K562 treated with DMSO at 1 percent for 4 hours (cell line): ENCODE measurements around the gene C1QTNF2. TPM values are rescaled to one million over a fixed set of nuclear protein-coding genes. Genes with fewer than 3 reads are reported as not detected.

ENCODE experiments used
- total RNA-seq: library from RNA; unstranded; fragments of 300-600 nt; gene quantifications from 2 replicates; pipeline ENCODE4 v1.2.3, GENCODE V29; 2022; ENCODE audit not compliant: insufficient read depth

C1QTNF2 gene, protein sequence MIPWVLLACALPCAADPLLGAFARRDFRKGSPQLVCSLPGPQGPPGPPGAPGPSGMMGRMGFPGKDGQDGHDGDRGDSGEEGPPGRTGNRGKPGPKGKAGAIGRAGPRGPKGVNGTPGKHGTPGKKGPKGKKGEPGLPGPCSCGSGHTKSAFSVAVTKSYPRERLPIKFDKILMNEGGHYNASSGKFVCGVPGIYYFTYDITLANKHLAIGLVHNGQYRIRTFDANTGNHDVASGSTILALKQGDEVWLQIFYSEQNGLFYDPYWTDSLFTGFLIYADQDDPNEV
- total RNA-seq, result not detected in 2 replicates

DNA sequence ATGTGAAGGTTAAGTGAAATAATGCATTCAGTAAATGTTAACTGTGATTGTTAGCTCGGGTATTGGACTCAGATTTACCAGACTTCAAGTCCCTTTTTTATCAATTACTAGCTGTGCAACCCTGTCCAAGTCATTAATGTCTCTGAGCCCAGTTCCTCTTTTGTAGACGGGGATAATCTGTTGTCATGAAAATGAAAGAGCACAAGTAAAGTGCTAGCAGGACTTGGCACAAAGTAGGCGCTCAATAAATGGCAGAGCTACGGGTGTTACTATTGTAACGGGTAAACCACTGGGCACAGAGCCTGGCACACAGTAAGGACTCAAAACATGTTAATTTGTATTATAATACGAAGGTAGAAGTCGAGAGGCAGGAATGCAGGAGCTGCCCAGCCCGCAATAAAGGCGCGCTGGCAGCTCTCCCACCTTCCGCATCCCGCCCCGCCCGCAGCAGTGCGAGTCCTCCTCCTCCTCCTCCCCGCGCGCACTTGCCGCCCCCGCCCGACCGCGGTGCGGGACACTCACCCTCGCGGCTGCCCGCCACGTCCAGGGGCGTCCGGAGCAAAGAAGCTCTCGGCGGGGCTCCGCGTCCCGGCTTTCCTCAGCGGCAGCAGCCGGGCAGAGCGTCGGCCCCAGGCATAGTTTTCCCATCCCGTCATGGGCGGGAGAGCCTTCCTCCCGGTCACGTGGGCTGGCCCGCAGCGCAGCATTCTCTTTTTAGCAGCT lies at the start of gene C1QTNF2:
Gene C1QTNF2, minus strand, starts transcription at position 637 of the 723 bp plus-strand sequence. CDS start 15,615 bp downstream, outside the sequence.

DNA sequence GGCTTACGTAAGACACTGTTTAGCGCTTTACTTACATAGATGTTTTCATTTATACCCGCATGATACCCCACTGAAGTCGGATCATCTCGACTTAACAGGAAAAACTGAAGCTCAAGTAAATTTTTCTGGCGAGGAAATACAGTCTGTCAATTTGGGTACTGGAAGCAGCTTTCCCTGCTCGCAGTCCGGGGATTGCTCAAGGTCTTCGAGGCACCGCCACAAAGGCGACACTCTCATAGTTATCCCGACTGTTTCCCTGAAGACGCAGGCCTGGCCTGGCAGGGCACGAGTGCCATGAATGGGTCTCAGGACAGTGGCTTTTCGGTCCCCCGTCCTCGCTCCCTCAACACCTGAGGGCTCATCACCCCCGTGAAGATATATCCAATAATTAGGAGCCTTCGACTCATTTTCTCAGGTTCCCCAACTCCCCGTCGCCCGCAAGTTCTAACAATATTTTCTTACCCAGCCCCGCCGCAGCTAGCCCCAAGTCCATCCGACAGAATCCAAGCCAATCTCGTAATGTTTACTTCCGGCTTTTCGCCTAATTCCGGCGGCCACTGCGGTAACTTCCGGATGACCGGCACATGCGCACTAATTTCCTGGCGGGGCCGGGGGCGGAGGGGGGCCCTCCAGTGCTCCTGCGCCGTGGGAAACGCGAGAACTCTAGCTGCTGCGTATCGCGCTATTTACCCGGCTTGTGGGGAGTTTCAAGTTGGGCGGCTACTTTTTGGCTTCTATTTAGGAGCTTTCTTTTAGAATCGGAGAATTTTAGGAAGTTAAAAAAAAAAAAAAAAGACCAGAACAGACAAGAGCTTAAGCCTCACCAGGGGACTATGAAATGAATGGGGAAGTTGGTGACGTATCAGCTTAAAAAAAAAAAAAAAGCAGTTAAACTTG lies 48.4 kb upstream of the C1QTNF2 start, which contains the start of gene SLU7:
Gene SLU7, minus strand, starts transcription at position 521 of the 897 bp plus-strand sequence. CDS start 3,787 bp downstream, outside the sequence.

DNA sequence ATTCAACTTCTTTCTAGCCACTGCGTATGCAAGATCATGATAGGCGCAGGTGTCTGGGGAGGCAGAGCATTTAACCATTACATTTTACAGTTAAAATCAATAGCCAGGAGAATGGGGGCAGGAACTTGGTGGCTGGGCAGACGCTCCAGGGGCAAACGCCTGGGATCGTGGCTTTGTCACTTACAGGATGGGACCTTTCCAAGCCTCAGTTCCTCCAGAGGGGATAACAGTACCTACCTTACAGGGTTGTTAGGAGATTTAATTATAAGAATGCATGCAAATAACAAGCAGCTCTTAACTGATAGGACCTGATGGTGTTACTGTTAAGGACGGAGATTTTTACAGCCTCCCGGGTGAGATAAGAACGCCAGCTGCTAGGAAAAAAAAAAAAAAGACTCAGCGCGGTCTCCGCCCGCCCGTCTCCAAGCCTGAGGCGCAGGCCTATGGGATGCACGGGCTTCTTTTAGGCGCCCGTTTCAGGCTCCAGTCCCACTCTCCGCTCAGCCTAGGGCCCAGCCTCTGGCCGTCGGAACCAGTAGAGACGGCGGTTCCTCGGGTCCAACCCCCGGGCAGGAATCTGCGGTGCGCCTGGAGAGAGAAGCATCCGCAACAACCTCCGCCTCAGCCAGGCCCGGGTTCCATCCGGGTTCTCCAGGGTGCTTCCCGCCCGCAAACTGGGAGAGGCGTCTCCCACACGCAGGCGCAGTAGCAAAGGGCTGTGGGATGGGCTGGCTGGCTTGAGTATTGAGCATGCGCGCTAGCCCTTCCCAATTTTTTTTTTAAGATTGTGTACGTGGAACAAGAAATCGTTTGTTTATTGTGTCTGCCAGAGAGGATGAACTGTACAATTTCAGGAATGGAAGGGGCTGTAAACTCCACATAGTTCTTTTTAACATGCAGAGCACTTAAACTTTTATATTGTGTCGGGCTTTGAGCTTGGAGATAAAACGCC lies 29.3 kb upstream of the C1QTNF2 start, which contains the start of gene FAM200C:
Gene FAM200C, minus strand, starts transcription at position 653 of the 952 bp plus-strand sequence. CDS start 4,564 bp downstream, outside the sequence.

DNA sequence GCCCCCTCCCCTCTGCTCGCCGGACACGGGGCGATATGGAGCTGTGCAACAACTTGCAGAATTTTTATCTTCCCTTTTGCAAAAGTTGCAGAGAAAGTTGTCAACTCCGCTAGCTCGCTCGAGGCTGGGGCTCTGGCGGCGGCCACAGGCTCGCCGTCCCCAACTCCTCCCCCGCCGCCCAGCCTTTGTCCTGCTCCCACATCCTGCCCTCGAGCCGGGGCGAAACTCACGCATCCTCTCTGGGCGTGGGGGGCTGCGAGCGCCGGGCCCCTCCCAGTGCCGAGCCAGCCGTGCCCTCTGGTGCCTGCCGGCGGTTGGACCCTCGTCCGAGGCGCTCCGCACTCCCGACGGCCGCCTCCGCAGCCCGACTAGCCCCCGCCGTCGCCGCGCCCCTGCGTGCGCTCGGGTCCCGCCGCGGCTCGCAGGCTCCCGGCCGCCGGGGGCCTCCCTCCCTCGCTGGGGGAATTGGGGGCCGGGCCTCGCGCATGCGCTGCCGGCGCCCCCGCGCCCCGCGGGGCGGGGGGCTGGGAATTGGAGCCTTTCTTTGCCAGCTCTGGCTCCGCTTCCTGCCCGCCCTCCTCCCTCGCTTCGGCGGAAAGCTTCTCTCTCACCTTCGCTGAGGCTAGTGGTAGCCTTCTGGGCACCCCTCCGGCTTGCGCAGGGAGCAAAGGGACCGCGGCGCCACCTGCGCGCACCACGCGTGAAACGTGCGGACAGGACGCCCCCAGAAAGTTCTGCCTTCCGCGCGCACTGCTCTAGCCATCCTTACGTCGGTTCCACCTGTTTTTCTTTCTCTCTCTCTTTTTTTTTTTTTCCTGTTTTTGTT lies 58.1 kb downstream of the C1QTNF2 start, which contains the start of gene CCNJL:
Gene CCNJL, minus strand, starts transcription at position 431 of the 826 bp plus-strand sequence. CDS start 641 bp downstream, outside the sequence.

Other genes starting within 250 kb of the C1QTNF2 start
- gene FABP6, start 141.1 kb downstream of the C1QTNF2 start, total RNA-seq, result not detected in 2 replicates
- gene CCNJL, start 58.1 kb downstream of the C1QTNF2 start, total RNA-seq, result not detected in 2 replicates
- gene FAM200C, start 29.4 kb upstream of the C1QTNF2 start, total RNA-seq, result 1.4 and 2.1 TPM in 2 replicates
- gene SLU7, start 48.5 kb upstream of the C1QTNF2 start, total RNA-seq, result 50.4 and 54.5 TPM in 2 replicates
- 265 and 329 TPM in 2 replicates for gene PTTG1, start 51.2 kb upstream of the C1QTNF2 start, total RNA-seq